Left forelimb (tissue), 1 donor: ENCODE data around the gene CHRNA4.
A peak's percentile ranks its signal among the peaks of the same experiment; 100 is the strongest.
"Not testable (repeated sequence)": the region's sequence is repeated elsewhere in the genome, so short reads cannot be mapped to it uniquely, and the experiment has no call there.

ENCODE experiments used
- DNase-seq: peaks from one replicate; pipeline ENCODE4 v3.0.0-alpha.2; 2018; ENCODE audit warnings: low spot score

Gene CHRNA4

DNA sequence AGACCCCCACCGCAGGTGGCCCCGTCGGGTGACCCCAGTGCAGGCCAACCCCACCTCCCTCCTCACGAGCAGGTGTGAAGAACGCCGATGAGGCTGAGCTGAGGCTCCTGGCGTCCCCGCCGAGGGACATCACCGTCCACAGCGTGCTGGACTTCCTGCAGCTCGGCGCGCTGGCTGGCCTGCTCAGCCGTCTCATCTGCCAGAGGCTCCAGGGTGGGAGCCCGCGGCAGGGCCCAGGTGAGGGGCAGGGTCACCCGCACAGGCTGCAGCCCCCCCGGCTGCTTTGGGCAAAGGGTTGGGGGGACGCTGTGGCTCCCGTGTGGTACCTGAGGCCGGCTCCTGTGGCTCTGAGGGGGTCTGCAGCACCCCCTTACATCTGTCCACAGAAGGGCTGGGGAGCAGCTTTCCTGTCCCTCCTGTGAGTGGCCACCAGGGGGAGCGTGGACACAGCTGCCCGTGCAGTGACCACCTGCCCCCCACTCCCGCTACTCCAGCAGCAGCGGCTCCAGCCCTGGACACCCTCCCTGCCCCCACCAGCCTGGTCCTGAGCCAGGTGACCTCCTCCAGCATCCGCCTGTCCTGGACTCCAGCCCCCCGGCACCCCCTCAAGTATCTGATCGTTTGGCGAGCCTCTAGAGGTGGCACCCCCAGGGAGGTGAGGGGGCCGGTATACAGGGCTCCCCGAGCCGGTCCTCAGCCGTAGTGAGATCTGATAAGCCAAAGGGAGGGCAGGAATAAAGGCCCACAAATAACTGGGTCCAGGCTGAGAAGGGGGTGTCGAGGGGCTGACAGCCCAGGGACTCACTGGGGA, 51.7 kb downstream of the CHRNA4 start:
- peak; percentile 83 for DNase-seq

DNA sequence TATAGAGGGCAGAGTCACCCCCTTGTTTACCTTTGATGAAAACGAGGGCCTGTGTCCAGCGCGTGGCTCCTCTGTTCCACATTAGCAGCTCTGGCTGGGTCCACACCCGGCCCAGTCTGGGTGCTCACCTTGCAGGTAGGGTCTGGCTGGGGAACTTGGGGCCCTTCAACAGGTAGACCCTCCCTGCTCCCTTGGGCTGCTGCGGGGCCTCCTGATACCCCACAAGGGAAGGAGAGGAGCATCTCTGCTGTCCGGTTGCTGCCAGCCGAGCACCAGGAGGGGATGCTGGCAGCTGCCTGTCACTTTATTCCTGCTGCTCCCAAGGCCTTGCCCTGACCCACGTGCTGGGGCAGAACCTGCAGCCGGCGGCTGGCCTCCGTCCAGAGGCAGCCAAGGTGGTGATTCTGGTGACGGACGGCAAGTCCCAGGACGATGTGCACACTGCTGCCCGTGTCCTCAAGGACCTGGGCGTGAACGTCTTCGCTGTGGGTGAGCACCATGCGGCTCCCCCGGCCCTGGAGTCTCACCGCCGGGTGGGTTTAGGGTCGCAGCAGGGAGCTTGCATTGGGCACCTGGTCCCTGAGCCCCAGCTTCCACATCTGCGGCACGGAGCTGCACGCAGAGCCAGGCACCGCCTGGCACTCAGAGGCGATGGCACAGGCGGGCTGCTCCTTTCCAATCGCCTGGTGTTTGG, 52.8 kb downstream of the CHRNA4 start:
- no peak for DNase-seq

DNA sequence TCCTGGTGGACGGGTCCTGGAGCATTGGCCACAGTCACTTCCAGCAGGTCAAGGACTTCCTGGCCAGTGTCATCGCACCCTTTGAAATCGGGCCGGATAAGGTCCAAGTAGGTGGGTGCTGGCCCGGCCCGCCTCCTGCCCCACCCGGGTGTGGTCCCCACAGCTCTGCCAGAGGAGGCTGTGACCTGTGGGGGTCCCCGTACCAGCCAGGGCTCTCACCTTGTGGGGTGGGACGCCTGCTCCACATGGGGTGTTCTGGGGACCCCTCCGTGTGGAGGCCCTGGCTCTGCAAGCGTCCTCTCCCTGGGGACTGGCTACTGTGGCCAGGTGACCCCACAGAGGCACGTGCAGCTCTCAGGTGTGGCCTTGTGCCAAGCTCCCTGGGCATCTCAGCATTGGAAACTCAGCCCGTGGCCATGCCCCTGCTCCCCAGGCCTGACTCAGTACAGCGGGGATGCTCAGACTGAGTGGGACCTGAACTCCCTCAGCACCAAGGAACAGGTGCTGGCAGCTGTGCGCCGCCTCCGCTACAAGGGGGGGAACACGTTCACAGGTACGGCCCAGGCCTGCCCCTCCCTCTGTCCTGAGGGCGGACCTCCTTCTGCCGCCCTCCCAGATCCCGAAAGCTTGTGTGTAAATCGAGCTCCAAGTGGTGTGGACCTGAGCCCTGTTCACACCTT, 53.5 kb downstream of the CHRNA4 start:
- no peak for DNase-seq

- no peak for DNase-seq
Measured at GRCh38 chr20:63306673-63307537, 54.2 kb downstream of the CHRNA4 start.

DNA sequence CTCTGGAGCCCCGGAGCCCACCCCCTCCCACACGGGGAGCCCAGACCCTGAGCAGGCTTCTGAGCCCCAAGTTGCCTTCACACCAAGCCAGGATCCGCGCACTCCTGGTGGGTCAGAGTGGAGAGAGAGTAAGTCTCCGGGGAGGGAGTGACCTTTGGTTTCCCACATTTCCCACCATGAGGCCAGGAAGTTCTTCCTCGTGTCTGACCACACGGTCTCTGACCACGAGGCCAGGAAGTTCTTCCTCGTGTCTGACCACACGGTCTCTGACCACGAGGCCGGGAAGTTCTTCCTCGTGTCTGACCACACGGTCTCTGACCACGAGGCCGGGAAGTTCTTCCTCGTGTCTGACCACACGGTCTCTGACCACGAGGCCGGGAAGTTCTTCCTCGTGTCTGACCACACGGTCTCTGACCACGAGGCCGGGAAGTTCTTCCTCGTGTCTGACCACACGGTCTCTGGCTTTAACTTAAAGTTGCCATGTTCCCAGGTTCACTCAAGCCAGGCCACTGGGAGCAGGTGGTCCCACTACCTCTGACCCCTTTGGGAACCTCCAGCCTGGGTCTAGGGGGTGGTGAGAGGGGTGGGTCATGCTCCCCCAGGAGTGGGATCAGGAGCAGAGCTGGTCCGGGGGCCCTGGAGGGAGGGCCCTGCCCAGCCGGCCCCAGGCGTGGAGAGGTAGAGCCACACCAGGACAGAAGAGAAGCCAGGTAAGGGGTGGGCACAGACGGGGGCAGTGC, 55.0 kb downstream of the CHRNA4 start:
- DNase-seq = not testable (repeated sequence)

DNA sequence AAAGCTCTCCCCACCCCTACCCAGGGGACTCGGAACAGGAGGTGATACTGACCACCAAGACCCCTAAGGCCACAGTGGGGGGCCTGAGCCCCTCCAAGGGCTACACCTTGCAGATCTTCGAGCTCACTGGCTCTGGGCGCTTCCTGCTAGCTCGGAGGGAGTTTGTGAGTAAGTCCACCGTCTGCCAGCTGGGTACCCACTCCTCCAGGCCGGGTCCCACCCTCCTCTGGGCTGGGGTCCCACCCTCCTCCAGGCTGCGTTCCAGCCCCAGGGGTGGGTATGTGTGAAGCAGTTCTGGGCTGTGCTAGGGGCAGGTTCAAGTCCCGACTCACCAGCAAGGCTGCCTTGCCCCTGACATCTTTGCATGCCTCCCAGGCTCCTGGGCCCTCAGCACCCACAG, 55.8 kb downstream of the CHRNA4 start:
- no peak for DNase-seq

- no peak for DNase-seq
Measured at GRCh38 chr20:63303095-63303666, 58.0 kb downstream of the CHRNA4 start.

- no peak for DNase-seq
Measured at GRCh38 chr20:63301671-63302070, 59.5 kb downstream of the CHRNA4 start.

DNA sequence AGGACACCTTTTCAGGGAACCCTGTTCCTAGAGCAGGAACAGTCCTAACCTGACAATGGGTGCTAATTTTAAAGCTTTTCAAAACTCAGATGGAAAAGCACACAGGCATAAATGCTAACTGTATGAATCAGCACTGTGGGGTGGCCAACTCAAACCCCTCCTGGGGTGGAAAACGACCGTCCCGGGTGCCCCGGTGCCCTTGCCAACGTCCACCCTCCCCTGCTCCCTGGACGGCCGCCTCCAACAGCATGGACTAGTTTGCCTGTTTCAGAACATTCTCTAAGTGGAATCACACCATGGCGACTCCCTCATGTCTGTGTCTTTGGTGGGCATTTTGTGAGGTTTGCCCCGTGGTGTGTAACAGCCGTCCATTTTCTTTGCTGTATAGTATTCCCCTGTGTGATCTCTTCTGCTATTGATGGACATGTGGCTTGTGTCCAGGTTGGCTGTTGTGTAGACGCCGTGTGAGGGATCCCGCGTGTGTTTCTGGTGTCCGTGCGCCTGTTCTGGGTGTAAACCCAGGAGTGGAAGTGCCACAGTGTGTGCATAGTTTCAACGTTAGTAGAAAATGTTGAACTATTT, 62.3 kb downstream of the CHRNA4 start:
- no peak for DNase-seq

DNA sequence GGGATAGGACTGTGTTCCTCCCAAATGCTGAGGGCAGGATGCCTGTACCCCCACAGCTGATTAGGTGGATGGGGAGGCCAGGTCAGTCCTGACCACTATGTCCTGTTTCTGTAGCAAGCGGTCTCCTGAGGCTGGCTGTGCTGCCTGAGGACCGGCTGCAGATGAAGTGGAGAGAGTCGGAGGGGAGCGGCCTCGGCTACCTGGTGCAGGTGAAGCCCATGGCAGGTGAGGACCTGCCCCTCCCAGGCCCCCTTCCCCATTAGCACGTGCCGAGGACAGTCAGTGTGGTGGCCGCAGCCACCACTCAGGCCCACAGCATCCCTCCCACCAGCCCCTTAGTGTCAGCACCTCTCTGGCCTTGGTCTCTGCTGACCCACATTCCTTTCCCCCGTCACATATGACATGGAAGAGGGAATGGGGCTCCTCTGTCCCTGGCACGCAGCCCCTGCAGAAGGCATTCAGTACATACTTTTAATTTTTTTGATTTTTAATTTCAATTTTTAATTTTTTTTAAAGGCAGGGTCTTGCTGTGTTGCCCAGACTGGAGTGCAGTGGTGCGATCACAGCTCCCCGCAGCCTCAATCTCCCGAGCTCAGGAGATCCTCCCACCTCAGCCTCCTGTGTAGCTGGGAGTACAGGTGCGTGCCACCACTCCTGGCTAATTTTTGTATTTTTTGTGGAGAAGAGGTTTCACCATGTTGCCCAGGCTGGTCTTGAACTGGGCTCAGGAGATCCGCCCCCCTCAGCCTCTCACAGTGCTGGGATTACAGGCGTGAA, 63.2 kb downstream of the CHRNA4 start:
- DNase-seq = no peak

GRCh38 chr20:63297371-63297781, 63.8 kb downstream of the CHRNA4 start:
- DNase-seq = no peak

DNA sequence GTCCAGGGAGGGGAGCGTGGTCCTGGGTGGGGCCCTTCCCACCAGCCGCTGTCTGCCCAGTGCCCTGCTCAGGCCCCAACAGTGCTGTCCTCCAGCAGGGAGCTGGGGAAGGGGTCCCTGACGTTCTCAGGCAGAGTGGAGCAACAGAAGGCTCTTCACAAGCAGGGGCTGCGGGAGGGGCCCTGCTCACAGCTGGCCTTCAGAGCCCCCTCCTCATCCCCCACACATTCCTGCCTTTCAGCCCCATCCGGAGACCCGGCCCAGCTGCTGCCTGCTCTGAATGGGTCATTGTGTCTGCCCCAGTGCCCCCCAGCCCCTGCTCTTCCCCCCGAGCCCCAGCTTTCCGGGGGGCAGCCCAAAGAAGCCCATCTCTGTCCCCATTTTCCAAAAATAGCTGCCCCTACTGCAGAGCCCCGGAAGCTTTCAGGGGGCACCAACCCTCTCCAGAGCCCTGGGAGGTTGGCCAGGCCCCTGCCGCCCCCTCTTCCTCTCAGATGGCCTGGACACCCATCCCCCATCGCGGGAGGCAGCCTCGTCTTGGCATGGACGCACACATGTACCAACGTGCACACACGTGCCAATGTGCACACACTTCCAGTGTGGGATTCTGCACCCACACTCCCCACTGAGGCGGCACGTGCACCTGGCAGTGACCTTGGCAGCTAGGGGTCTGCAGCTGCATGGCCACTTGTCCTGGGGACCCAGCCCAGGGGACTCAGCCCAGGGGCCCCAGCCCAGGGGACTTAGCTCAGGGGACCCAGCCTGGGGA, 64.4 kb downstream of the CHRNA4 start:
- DNase-seq = no peak

DNA sequence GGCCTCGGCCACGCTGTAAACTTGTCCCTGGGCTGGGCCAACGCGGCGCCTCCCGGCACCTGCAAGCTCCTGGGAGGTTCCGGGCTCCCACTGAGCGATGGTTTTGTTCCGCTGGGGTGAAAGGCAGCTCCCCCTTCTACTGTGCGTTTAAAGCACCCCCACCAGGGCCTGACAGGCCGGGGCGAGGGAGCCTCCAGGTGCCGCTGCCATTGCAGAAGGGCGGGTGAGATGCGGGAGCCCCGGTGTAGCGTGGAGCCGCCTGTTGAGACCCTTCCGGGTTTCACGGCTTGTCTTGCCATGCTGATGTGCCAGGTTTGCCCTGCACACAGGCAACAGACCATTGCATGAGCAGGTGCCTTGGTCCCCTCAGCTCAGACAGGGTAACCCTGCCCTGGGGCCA, 65.3 kb downstream of the CHRNA4 start:
- no peak for DNase-seq

DNA sequence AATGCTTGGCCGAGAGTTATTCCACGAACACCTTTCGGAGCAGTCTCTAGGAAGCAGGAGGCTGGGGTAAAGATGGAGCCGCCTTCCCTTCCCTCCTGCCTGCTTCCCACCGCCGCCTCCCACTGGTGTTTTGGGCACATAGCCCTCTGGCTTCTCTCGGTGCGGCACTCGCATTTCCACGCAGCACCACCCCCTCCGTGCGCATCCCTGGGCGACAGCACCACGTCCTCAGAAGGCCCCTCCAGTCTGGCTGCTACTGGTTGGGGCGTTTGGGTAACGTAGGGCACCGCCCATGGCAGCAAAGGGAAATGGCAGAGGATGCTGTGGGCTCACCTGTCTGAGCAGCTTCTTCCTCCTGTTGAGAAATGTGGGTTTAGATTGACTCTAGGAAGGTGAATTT, 65.7 kb downstream of the CHRNA4 start:
- no peak for DNase-seq

GRCh38 chr20:63295018-63295417, 66.1 kb downstream of the CHRNA4 start:
- DNase-seq = no peak

- DNase-seq = no peak
Measured at GRCh38 chr20:63294536-63294900, 66.6 kb downstream of the CHRNA4 start.

- DNase-seq = no peak
Measured at GRCh38 chr20:63293871-63294535, 67.1 kb downstream of the CHRNA4 start.

GRCh38 chr20:63293456-63293855, 67.7 kb downstream of the CHRNA4 start:
- DNase-seq = no peak
